COLO668 (cell line): ENCODE measurements around the gene RPL7A.

ENCODE experiments used
- DNase-seq: peaks from one replicate; lab custom pipeline; 2025; ENCODE audit not compliant: unreplicated experiment; lab: John Stamatoyannopoulos, UW

RPL7A gene

DNA sequence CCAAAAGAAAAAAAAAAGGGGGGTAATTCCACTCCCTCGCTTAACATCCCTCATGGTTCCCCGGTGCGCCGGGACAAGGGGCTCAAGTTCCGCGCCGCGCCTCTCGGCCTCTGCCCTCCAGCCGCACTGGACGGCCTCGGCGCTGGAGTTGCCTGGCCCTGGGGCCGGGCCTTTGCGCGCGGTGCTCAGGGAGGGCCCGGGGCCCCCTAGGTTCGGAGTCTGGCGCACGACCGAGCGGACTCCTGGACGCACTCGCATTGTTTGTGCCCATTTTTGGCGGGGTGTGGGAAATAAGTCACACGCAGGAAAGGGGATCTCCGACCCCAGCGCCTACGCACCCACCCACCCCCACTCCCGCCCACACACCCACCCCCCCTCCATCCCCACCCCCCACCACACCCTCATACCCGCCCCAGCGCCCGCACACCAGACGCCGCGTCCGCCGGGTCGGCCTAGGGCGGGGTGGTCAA is 468 bp upstream of the RPL7A start:
- DNase-seq, result peak; percentile 58

DNA sequence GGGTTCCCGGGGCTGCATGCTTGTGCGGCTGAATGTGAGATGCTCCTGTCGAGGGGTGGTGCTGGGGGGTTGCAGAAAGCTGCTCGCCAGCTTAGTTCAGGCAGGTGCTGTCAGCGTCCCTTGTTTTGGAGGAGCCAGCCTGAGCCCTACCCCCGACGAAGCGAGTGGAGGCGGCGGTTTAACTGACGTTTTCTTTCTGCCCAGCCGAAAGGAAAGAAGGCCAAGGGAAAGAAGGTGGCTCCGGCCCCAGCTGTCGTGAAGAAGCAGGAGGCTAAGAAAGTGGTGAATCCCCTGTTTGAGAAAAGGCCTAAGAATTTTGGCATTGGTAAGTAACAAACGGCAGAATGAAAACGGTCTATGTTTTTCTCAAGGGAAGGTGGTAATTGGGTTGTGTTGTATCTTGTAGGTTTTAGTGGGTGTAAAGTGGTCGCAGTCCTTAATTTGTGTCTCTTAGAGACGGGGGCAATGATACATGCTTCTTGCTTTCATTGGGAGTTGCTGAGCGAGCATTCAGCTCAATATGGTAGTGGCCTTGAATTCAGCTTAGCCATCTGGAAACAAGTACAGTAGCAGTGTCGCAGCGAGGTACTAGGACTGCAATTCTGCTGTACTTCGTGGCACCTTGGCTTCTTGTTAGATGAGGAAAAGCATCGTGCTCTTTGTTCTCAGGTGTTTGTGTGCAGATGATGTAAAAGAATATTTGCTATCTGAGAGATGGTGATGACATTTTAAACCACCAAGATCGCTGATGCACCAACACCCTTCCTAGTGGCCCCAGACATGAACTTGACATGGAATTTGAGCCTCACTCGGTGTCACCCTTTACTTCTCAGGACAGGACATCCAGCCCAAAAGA is 928 bp downstream of the RPL7A start:
- DNase-seq, result no peak

DNA sequence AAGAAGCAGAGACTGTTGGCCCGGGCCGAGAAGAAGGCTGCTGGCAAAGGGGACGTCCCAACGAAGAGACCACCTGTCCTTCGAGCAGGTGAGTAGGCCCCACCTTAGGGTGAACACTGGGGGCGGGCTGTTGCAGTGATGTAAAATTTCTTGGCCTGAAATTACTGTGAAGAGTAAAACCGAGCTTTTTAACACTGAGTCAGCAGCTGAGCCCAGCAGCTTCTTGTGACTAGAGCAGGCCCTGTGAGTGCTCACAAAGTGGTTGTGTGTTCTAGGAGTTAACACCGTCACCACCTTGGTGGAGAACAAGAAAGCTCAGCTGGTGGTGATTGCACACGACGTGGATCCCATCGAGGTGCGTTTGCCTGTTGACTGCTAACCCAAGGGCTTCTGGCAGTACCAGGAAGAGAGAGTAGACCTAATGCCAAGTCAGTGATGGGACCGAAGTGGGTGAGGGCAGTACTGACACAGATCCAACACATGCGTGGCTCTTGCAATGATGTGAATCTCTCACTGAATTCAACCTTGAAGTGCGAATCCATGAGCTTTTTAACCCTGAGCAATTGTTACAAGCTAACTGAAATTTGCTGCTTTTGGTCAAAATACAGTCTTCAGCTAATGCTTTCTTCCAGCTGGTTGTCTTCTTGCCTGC is 2.1 kb downstream of the RPL7A start:
- DNase-seq, result no peak

DNA sequence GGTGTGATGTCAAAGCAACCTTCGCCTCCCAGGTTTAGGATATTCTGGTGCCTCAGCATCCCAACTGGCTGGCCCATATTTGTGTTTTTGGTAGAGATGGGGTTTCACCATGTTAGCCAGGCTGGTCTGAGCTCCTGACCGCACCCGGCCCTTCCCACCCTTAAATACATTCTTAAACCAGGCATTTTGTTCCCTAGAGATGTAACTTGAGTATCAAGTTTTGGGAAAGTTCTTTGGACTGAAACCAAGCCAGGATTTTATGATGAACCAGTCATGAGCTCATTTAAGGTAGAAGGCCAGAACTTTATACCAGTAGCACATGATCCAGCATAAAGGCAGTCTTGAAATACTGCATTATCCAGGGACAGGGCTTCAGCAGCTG is 3.5 kb downstream of the RPL7A start:
- no peak for DNase-seq

DNA sequence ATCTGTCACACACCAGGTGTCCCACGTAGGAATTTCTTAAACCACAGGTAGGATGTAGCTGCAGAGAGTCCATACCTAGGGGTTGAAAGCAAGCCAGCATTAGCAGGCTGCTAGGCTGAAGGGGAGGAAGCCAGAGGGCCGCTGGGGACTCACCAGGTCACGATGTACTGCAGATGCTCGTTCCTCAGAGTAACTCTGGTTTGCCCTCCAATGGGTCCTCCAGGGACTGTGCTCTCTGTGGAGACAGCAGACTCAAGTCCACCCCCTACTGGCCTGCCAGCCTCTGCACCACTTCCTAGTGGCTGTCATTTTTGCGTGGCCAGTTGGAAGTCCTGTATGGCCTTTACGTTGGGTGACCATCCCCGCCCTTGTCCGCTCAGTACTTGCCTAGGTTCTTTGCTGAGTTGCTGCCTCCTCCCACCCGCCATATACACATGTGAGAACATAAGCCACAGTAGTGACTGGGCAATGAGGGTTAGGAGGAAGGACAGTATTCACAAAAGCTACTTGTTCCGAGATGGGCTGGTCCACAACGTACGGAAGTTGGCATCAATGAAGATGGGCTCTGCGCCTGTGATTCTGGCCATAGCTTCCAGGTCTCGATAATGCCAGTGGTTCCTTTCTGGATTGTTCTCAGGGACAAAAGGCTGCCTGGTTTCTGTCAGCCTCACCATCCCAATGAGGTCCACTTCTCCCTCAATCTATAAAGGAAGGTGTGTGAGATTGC is 4.1 kb downstream of the RPL7A start:
- peak; percentile 44 for DNase-seq

DNA sequence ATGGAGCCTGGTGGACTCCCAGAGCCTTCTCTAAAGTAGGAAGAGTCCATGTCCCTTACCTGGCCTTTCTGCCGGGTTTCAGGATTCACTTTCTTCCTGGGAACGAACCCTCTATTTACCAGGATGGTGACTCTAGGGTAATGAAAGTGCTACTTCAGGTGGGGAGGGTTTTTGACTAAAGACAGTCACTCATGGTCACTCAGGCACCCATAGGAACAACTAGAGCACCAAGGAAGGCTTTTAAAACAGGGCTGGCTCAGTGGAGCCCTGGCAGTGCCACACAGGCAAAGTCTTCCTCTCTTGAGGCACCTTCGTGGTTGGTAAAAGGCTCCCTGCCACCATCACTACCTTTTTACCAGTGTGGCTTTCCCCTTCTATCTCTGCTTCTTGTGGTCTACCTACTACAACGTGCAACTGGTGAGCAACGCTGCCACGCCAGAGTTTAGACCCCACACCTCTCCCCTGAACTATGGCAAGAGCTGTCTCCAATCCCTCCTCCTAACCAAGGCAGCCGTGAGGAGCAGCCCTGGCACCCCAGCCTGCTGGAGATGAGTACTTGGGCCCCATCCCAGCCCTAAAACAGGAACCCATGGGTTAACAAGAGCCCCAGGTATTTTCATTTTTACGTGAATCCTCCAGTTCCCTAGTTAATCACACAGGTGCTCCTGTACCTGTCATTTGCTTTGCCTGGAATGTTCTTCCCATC is 4.8 kb downstream of the RPL7A start:
- DNase-seq, result no peak

DNA sequence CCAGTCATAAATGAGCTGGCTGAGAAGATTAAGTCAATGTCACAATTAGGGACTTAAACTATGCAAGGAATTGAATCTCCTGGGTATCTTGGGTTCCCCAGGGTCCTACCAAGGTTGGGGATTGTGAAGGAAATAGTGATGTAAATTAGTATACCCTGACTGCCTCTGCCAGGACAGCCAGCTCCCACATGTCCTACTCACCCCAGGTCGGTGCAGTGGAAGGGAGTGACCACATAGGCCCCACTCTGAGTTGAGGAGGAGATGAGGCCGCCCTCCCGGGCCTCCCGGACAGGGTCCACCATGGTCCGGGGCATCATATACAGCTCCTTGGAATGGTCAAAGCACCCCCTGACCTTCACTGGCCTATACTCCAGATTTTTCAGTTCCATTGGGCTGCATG is 5.5 kb downstream of the RPL7A start:
- DNase-seq, result no peak

DNA sequence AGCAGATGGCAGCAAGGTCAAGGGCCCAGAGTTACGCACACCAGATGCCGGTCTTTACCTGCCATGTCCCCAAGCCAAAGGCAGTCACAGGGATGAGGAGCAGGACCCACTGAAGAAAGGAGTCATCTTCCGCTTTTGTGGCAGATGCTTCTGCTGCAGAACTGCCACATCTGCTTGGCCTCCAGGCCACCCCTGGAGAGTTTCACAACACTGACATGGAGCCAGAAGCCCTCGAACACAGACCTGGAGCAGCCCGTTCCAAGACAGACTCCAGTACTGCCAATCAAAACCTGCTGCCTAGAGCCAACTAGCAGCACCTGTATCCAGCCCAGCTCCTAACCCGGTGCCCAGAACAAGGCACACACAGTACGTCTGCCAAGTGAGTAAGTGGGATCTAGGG is 6.7 kb downstream of the RPL7A start:
- no peak for DNase-seq

DNA sequence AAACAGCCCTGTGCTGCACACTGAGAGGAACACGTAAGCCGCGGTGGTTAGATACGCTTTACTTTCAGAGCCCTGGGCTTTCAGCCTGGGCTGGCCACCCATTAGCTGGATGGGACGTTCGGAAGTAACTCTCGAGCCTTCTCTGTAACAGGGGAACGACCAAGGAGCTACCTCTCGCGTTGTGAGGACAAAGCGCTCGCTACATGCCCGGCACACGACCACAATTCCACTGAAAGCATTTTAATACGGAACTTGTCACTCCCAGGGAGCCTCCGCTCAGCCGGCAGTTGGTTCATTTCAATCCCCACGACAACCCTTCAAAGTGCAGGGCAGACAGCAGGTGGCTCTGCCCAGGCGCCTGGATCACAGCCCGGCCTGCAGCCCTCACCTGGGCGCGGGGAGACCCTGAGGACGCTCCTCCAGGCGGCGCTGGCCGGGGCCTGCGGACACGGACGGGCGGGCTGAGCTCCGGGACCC is 7.9 kb downstream of the RPL7A start:
- peak; percentile 65 for DNase-seq

DNA sequence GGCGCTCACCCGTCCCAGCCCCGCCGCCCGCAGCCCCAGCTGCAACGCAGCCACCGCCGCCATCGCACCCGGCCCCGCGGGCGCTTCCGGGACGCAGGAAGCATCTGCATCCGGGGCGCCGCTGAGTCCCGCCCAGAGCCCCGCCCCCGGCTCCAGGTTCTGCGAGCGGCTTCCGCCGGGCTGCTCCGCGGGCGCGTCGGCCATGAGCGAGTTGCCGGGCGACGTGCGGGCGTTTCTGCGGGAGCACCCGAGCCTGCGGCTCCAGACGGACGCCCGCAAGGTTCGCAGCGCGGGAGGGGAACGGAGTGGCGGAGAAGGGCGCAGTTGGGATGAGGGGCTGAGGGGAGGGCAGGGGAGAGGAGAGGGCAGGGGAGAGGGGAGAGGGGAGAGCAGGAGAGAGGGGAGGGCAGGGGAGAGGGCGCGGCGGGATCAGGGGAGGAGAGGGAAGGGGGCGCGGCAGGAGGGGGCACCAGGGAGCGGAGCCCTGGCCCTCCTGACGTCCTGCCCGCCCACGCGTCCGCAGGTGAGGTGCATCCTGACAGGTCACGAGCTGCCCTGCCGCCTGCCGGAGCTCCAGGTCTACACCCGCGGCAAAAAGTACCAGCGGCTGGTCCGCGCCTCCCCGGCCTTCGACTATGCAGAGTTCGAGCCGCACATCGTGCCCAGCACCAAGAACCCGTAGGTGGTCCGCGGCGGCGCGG is 8.5 kb downstream of the RPL7A start, which contains the start of the genes SURF1 and SURF2:
SURF1 (minus strand) TSS at position 97 of the 701 bp plus-strand sequence; CDS start at position 63, 34 bp downstream.
SURF2 (plus strand) TSS at position 160 of the 701 bp plus-strand sequence; CDS start at position 203, 43 bp downstream.
- DNase-seq, result peak; percentile 94

DNA sequence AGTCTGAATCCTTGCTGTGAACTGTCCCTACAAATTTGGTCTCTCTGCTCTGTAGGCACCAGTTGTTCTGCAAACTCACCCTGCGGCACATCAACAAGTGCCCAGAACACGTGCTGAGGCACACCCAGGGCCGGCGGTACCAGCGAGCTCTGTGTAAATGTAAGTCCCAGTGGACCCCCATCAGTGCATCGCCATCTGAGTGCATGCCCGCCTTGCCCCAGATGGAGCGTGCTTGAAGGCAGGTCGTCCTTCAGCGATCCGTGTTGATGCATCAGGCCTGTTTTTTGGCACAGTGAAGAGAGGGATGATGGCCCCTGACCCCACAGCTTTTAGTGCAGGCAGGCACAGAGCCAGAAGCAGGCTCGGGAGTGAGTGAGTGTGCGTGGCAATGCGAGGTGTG is 9.6 kb downstream of the RPL7A start:
- no peak for DNase-seq

DNA sequence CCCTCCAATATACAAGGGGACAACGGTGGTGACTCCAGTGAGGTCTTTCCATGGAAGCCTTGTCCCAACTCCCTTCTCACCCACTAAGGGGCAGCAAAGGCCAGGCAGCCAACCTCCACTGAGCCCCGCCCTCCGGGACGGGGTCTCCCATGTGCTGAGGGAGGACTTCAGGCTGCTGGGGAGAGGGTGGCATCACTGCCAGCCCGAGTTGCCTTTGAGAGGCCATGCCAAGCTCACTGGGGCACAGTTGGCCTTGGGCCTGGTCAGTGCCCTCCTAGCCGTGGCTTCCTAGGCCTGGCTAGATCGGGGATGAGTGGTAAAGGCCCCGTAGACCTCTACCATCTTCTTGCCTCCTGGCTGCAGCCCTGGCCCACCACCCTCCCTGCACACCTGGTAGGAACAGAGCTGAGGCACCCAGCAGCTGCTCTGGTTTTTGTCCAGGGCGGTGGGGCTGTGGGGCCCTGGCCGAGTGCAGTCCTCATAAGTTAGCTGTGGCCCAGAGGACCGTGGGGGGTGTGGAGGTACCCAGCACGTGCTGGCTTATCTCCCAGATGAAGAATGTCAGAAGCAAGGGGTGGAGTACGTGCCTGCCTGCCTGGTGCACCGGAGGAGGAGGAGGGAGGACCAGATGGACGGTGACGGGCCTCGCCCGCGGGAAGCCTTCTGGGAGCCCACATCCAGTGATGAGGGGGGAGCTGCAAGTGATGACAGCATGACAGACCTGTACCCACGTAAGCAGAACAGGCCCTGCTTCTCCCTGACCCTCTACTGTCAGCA is 11.6 kb downstream of the RPL7A start:
- DNase-seq, result peak; percentile 23

DNA sequence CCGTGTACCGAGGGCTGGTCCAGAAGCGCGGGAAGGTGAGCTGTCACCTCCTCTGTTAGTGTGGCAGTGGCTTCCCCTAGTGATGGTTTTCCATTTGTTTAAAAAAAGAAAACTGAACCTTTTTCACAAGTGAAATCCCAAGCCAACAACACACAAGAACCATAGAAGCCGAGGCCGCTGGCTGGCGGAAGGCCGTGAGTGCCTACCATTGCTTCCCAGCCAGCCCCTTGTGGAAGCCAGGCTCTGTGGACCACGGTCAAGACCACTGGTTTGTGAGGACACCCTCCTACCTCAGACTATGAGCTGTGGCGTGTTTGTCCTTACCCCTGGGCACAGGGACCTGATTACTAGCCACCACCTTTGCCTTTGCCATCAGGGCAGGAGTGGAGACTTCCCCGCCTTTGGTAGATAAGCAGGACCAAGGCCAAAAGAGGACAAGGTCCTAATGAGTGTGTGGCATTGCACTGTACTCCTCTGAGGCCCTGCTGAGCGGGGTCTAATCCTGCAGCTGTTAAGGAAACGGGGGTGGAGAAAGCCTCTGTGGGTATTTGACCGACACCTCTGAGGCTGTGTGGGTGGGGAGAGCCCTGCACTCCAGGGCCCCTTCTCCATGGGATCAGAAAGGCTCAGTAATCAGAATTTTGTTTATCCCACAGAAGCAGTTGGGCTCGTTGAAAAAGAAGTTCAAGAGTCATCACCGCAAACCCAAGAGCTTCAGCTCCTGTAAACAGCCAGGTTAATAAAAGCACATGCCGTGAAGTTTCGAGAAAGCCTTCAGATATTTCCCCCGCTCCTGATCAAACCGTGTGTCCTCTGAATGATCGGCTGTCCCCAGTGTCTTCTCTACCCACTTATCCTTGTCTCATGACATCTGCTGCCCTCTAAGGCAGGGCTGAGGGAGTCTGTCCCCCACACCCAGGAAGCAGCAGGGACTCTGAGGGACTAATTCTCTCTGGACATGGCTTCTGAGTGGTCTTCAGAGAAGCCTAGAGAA is 12.7 kb downstream of the RPL7A start:
- DNase-seq, result no peak

DNA sequence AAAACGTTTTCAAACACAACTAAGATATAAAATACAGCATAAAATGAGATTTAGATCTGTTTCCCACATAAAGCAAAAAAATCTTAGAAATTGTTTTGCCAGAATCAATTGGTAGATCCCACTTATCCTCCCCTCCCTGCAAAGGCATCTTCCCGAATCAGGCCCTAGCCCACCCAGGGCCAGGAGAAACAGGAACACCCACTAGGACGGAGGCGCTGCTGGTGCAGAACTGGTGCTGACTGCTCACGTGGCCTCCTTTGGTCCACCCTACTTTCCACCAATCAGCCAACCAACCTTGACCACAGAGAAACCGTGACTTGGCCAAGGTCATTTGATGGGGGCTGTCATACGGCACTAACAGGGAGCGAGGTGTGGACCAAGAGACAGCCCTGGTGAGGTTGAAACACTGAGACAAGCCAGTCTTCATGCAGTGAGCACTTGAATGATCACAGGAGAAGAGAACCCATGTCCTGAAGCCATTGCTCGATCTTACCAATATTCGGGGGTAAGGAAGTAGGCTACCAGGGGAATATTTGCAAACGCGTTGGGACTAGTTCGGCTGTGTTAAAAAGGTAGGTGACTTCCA is 13.6 kb downstream of the RPL7A start:
- no peak for DNase-seq

DNA sequence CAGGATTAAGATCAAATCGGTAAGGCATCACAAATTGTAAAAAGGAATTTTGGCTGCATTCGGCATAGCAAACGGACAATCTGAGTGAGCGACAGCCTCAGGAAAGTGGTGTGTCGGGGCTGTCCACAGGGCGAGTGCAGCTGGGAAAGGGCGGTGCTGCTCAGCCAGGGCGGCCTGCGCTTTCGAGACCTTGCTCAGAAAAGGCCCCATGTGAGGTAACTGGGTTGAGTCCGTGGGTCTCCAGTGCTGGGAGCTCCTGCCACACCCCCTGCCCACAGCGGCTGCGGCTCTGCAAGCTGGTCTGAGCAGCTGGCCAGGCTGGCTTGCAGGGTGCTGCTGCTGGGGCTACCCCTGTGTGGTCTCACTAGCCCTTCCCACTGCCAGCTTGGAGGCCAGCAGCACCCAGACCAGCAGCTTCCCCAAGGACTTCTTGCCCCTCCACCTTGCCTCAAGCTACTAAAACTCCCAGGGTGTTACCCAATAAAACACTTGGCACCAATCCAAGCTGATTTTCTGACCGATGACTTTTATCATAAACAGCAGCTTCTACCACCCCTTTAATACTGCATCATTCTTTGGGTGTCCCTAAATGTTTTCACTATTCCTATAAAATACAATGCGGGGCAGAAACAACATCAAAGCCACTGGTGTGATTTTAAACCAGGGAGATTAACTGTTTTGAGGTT is 14.5 kb downstream of the RPL7A start:
- DNase-seq, result no peak

DNA sequence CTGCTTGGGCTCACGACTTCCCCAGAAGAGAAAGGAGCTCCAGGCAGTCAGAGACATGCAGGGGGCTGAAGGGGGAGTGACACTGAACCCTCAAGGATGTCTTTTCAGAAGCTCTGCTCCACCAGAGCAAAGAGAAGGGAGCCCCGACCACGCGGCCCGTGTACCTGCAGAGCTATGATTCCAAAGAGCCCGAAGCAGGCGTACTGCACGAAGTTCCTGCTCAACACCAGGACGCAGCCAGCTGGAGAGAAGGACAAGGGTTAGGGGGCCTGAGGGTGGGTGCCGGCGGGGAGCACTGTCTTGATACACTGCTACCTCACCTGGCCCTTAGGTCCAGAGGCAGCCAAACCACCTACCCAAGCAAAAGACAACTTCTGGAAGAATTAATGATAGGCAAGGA is 18.4 kb downstream of the RPL7A start:
- no peak for DNase-seq

DNA sequence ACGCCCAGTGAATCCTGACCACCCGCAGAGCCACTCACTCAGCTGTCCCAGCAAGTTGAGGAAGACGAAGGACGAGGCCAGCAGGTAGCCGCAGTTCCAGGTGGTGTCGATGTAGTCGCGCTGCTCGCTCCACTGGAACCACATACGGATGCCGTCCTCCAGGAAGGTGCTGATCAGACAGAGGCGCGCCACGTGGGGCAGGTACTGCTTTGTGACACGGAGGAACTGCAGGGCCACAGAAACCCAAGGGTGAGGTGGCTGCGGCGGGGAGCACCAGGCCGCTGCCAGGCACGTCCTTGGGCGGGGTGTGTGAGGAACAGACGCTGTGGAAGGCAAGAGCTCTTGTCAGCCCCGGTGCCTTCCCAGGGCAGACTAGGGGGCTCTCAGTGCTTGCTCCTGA is 19.2 kb downstream of the RPL7A start:
- DNase-seq, result no peak
